ENCODE measurements around the gene TBC1D25. TPM values are rescaled to one million over a fixed set of nuclear protein-coding genes. Genes with fewer than 3 reads are reported as not detected.
A peak's percentile ranks its signal among the peaks of the same experiment; 100 is the strongest.

TBC1D25 gene
- total RNA-seq, 1 experiment from 2014 or later, result 7.5 TPM

GRCh38 chrX:48490661-48491060 is 48.9 kb upstream of the TBC1D25 start:
- DNase-seq (ENCODE audit: low spot score), result no peak
- ChIA-PET POLR2A (no interaction called here), CTCF (no interaction called here)
- TF ChIP-seq JAZF1 (CRISPR knock-in tag; IDR thresholded peaks at IDR 0.05) (no peak), MYBL2 (CRISPR knock-in tag; IDR thresholded peaks at IDR 0.05) (no peak), ZNF532 (CRISPR knock-in tag; IDR thresholded peaks at IDR 0.05; ENCODE audit: borderline replicate concordance) (no peak), ZBTB43 (CRISPR knock-in tag; IDR thresholded peaks at IDR 0.05) (no peak), TCF7 (CRISPR knock-in tag; IDR thresholded peaks at IDR 0.05; ENCODE audit: low read depth) (no peak), ZNF263 (CRISPR knock-in tag; IDR thresholded peaks at IDR 0.05; ENCODE audit: low read depth) (no peak), PRRX2 (CRISPR knock-in tag; IDR thresholded peaks at IDR 0.05) (no peak)
- Mint-ChIP-seq H3K4me3 (no peak overlapping the region), H3K9me3 (no peaks in the 10 kb centered on the region), H3K36me3 (no peaks in the 10 kb centered on the region), H3K27me3 (ENCODE audit: low read depth) (no peaks in the 10 kb centered on the region), H3K27ac (no peak overlapping the region), H3K4me1 (no peaks in the 10 kb centered on the region)
- no peak for ATAC-seq

GRCh38 chrX:48491809-48492208 is 47.7 kb upstream of the TBC1D25 start:
- TF ChIP-seq ZBTB43 (CRISPR knock-in tag; IDR thresholded peaks at IDR 0.05) (no peak), CREB1 (CRISPR knock-in tag; IDR thresholded peaks at IDR 0.05) (no peak), ERG (CRISPR knock-in tag; IDR thresholded peaks at IDR 0.05) (no peak), EMX1 (CRISPR knock-in tag; IDR thresholded peaks at IDR 0.05) (no peak), FOXP1 (CRISPR knock-in tag; IDR thresholded peaks at IDR 0.05; ENCODE audit: borderline replicate concordance) (no peak), CDX4 (CRISPR knock-in tag; IDR thresholded peaks at IDR 0.05; ENCODE audit: borderline replicate concordance) (no peak), CREM (CRISPR knock-in tag; IDR thresholded peaks at IDR 0.05) (no peak), FOXJ3 (CRISPR knock-in tag; IDR thresholded peaks at IDR 0.05; ENCODE audit: borderline replicate concordance) (no peak), ZNF121 (CRISPR knock-in tag; IDR thresholded peaks at IDR 0.05) (no peak)
- DNase-seq (ENCODE audit: low spot score), result no peak
- Mint-ChIP-seq H3K4me1 (no peaks in the 10 kb centered on the region), H3K27ac (peak overlapping the region; percentile 36; the same call in 1 of the 2 replicates), H3K36me3 (no peaks in the 10 kb centered on the region), H3K27me3 (ENCODE audit: low read depth) (no peaks in the 10 kb centered on the region), H3K9me3 (no peaks in the 10 kb centered on the region), H3K4me3 (no peak overlapping the region)
- ChIA-PET CTCF (no interaction called here), POLR2A (no interaction called here)
- no peak for ATAC-seq

All from WTC11 (cell line).